GM18861 (cell line): ENCODE measurements around the gene GIT1.

ENCODE experiments used
- ATAC-seq: cut with Tn5 transposase; IDR thresholded peaks from one replicate; pipeline ENCODE4 v1.9.1; 2021; ENCODE audit not compliant: unreplicated experiment

GIT1 gene

GRCh38 chr17:29589524-29590410 is at the start of gene GIT1:
GIT1 (minus strand) TSS chr17:29589648; CDS start chr17:29589378, 270 bp downstream.
- ATAC-seq = peak; percentile 53

- ATAC-seq = no peak
Observed at GRCh38 chr17:29633886-29634285, 44.4 kb upstream of the GIT1 start.

DNA sequence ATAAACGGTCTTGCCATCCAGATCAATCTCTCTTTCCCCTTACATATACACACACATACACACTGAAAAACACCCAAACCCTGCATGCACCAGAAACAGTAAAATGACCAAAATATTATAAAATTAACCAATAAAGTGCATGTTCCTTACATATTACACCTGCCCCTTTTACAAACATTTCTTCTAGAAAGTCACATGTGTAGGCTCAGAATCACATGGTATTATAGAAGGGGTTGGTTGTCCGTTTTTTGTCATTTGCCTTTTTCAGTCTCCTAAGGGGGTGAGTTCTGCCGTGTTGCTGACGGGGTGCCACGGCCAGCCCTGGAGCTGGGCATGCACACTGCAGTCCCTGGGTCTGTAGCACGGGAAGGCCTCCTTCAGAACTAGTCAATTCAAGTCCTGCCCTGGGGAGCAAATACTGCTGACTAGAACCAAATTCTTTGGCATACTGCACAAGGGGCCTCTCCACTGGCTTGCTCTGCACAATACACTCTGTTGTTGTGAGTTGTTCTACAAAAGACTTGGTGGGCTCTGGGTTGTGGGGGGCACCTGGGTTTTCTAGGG is 41.3 kb upstream of the GIT1 start:
- no peak for ATAC-seq

DNA sequence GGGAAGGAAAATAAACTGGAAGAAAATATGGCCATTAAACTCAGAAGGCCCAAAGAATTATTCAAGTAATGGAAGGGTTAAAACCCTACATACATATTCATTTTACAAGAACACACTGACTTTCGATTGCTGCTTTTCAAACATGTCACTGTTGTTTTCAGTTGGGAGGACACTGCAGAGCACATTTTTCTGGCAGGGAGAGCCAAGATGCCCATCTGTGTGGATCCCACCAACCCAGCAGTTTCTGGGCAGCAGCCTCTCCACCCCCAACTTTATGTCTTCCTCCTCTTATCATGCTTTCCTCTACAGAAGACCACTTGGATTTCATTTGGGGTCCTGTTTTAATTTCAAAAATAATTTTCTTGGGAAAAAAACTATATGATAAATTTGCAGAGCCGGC is 40.4 kb upstream of the GIT1 start:
- ATAC-seq = no peak

- no peak for ATAC-seq
Observed at GRCh38 chr17:29628644-29629043, 39.2 kb upstream of the GIT1 start.

DNA sequence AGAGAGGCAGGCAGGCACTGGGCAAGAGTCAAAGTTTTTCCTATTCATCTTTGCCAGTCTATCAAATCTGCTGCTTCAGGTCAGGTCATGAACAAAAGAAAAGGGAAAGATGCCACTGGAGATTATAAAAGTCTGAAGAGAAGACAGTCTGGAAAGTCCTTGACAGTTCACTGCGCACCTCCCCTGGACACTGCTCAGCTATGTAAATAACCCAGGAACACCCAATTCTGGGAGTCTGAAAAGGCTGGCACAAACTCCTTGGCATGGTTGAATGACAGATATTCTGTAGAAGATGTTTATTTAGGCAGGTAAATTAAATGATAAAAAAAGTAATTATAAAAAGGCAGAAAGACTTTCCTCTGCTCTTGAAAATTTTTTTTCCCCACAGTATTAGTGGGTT is 38.5 kb upstream of the GIT1 start:
- ATAC-seq = no peak

DNA sequence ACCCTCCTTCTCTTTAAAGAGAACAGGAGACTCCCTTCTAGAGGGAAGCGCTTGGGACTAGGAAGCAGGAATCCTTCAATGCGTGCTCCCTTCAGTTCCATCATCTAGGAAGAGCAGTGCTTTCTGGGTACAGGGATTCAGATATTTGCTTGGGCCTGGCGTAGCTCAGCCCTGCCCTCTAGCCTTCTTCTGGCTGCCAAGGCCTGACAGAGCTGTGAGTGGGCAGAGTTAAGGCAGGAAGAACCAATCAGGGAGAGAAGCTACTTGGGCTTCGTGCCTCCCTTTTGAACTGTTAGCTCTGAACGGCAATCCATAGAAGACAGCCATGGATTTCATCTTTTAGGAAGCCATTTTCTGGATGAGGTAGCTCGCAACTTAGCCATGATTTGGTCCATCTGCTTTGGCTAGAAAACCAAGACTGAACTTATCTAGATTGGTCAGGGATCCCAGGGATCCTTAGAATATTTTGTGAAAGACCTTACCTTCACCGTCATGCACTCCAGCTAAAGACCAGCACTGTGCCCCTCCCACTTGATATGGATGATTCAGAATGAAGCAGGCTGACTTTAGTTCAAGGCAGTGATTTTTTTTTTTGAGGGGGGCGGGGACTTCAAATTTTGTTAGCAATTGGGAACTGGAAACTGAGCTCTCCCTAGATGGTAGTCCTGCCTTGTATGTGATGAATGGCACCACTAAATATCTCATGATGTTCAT is 35.7 kb upstream of the GIT1 start:
- no peak for ATAC-seq

- no peak for ATAC-seq
Observed at GRCh38 chr17:29624586-29624985, 35.1 kb upstream of the GIT1 start.

DNA sequence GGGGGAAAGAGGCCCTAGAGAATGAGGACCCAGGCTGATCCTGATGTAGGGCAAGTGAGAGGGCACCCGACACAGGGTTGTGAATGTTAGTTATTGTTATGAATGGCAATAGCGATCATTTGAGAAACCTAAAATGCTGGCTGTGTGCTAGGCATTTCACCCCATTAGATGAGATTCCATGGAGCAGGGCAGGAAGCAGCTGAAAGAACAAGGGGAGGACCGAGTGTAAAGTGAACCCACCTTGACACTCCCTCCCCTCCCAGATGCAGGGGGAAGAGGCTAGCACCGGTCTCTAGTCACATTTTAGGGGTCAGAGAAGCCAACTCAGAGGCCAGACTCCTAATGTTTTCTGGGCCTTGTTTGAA is 33.8 kb upstream of the GIT1 start:
- ATAC-seq = no peak

DNA sequence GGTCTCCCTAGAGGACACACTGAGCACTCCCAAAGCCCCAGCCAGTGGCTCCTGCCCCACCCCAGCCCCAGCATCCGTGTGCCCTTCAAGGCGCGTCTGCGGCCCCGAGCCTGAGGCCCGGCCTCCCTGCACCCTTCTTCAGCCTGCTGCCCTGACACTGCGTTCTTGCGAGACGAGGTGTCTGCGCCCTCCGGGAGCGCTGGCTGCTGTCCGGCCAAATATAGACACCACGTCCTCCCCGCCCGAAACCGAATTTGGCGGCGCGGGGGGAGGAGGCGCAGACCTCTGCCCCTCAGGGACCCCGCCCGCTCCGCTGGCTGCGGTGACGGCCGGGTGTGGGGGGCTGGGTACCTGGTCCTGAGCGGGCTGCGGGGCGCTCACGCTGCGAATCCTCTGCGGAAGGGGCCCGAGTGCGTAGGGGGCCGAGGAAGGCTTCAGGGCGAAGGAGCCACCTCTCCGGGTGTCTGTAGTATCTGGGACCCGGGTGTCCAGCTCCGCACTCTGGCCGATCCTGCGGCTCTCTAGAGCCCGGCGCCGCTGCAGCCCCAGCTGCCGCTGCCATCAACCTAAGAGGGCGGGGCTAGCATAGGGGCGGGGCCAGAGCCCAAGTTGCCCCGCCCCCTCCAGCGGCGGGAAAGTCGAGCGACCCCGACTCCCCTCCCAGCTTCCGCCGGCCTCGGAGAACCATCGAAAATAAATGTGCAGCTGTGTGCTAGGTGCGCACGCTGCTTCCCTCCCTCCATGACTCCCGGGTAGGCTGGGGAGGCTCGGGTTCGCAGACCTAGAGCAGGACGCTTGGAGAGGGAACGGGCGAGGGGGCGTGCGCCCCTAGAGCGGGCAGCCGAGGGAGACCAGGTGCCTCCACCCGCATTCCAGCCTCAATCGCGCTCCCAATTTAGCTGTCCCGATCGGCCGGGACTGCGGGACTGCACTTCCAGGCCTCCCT is 33.2 kb upstream of the GIT1 start, which contains the start of gene CORO6:
CORO6 (minus strand) TSS at position 576 of the 946 bp plus-strand sequence. CDS start 1,491 bp downstream, outside the sequence.
- no peak for ATAC-seq

DNA sequence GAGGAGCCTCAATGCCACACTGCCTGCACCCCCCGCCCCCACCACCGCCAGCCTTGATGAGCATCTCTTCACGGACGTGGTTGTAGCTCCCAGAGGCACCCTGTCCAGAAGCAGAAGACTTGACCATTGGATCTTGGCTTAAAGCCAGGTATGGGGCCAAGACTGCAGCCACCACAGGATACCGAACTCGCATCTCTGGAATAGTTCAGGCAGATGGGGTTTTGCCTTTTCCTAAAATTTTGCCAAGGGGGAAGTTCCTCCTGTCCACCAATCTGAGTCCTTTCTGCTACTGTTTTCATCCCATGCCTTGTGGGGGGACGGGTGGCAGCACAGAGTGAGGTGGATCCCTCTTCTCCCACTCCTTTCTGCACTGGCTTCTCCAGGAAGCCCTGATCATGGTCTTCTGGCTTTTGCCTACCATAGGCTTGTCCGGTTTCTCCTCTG is 32.3 kb upstream of the GIT1 start:
- no peak for ATAC-seq

- ATAC-seq = no peak
Observed at GRCh38 chr17:29620779-29621500, 31.5 kb upstream of the GIT1 start.

GRCh38 chr17:29620271-29620670 is 30.8 kb upstream of the GIT1 start:
- no peak for ATAC-seq

- ATAC-seq = no peak
Observed at GRCh38 chr17:29619251-29619650, 29.8 kb upstream of the GIT1 start.

DNA sequence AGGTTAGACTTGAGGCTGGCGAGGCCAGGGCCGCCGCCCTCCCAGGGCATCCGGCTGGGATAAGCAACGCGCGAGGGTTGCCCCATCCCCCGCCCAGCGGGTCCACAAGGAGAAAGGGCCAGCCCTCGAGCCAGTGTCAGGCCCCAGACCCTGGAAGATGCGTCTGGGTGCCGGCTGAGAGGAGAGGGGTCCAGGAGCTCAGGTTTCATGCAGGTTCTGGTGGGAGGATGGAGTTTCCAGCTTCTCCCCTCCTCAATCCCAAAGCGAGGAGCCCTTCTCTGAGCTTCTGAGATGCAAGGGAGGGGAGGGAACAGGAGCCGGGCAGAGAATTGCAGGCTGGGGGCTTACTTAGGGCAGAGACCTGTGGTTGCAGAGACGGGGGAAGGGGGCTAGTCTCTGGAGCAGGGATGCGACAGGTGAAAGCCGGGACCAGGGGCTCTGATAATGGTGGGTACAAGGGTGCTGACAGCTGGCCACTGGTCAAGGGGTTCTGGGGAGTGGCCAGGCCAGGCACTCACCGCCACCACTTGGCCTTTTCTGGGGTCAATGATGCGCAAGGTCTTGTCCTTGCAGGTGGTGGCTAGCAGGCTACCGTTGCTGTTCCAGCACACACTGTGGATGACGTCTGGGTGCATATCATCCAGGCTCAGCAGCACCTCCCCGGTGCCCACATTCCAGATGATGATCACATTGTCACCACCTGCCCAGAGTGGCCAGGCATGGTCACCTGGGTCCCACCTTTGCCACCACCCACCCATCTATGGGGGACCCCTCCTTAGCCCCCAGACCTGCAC is 29.0 kb upstream of the GIT1 start:
- no peak for ATAC-seq

- no peak for ATAC-seq
Observed at GRCh38 chr17:29617481-29618271, 28.2 kb upstream of the GIT1 start.

GRCh38 chr17:29617125-29617480 is 27.7 kb upstream of the GIT1 start:
- ATAC-seq = peak; percentile 42

DNA sequence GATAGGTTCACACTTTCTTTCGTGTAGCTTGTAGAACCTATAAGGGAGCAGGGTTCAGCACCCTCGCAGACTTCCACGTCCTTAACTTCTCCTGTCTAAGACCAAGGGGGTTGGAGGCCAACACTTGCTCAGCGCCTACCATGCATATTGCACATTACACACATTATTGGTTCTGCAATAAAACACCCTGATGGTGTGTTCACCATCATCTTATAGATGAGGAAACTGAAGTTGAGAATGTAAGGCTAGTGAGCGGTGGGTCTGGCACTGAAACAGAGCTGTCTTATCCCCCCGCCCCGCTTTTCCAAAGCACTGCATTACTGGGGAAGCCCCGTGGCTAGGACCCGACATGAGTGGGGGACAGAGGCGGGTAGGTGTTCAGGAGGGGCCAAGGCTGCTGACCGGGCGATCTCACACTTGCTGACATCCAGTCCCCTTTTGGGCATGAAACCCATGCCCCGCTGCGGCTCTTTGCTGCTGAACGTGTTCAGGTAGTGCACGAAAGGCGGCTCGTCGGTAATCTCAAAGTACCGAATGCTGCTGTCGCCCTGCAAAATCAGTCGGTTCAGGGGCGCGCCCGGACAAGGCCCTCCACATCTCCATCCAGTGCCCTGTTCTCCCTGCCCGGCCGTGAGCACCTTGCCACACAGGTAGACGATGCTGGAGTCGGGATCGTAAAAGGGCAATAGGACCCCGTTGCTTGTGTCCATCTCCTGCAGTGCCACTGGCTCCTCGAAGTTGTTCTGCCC is 27.0 kb upstream of the GIT1 start:
- no peak for ATAC-seq
